ENCODE measurements around the gene ATG10.

ATG10 gene

GRCh38 chr5:82285206-82285605 is 313.4 kb downstream of the ATG10 start:
- no peak for DNase-seq

GRCh38 chr5:82287625-82288024 is 315.8 kb downstream of the ATG10 start:
- no peak for DNase-seq

GRCh38 chr5:82290005-82290404 is 318.2 kb downstream of the ATG10 start:
- no peak for DNase-seq

GRCh38 chr5:82290908-82291307 is 319.1 kb downstream of the ATG10 start:
- DNase-seq: no peak

GRCh38 chr5:82291420-82291819 is 319.6 kb downstream of the ATG10 start:
- no peak for DNase-seq

GRCh38 chr5:82295144-82295543 is 323.3 kb downstream of the ATG10 start:
- no peak for DNase-seq

GRCh38 chr5:82295959-82296531 is 324.2 kb downstream of the ATG10 start:
- no peak for DNase-seq

- no peak for DNase-seq
Measured at GRCh38 chr5:82296929-82297328, 325.1 kb downstream of the ATG10 start.

- no peak for DNase-seq
Measured at GRCh38 chr5:82297711-82298110, 325.9 kb downstream of the ATG10 start.

- no peak for DNase-seq
Measured at GRCh38 chr5:82298668-82299067, 326.8 kb downstream of the ATG10 start.

GRCh38 chr5:82301190-82301589 is 329.4 kb downstream of the ATG10 start:
- no peak for DNase-seq
